Activated naive CD8-positive, alpha-beta T cell treated with anti-CD3 and anti-CD28 coated beads, Interleukin-2, amount 10 ng/mL, durations not matched to agents 7 days and 5 days (primary cell): Measurements from ENCODE around the gene SYNE4. TPM values are rescaled to one million over a fixed set of nuclear protein-coding genes. Genes with fewer than 3 reads are reported as not detected.

ENCODE experiments used
- total RNA-seq, 2 experiments: library from RNA; stranded (reverse); gene quantifications; one replicate each; pipeline ENCODE4 v1.2.3, GENCODE V29; 2021

The SYNE4 gene
- total RNA-seq, 2 experiments from 2014 or later: 3.3 to 3.8 TPM

Other genes starting within 250 kb of the SYNE4 start
- 10 to 100 TPM; 64.4 to 76.5 TPM for gene ARHGAP33, start 233.2 kb downstream of the SYNE4 start, total RNA-seq
- gene PRODH2, start 196.0 kb downstream of the SYNE4 start, total RNA-seq: not detected
- under 1 TPM in 1 of 2 experiments, not detected in 1; 0.40 TPM for gene NPHS1, start 156.3 kb downstream of the SYNE4 start, total RNA-seq
- gene KIRREL2, start 151.9 kb downstream of the SYNE4 start, total RNA-seq: 1 to 10 TPM; 2.9 to 3.0 TPM
- gene APLP1, start 140.2 kb downstream of the SYNE4 start, total RNA-seq: 1 to 10 TPM; 1.2 to 1.4 TPM
- gene NFKBID, start 108.3 kb downstream of the SYNE4 start, total RNA-seq: 10 to 100 TPM; 40.7 to 48.7 TPM
- gene HCST, start 106.3 kb downstream of the SYNE4 start, total RNA-seq: 100 to 1,000 TPM; 186 to 190 TPM
- gene TYROBP, start 100.5 kb downstream of the SYNE4 start, total RNA-seq: 10 to 100 TPM; 10.6 to 11.2 TPM
- gene LRFN3, start 72.4 kb downstream of the SYNE4 start, total RNA-seq: 10 to 100 TPM; 10.7 to 12.4 TPM
- 10 to 100 TPM; 22.2 to 22.8 TPM for gene SDHAF1, start 13.6 kb downstream of the SYNE4 start, total RNA-seq
- 10 to 100 TPM; 56.4 to 61.1 TPM for gene ALKBH6, start 5.4 kb upstream of the SYNE4 start, total RNA-seq
- 1 to 10 TPM; 1.4 to 2.2 TPM for gene CLIP3, start 24.1 kb upstream of the SYNE4 start, total RNA-seq
- gene THAP8, start 45.5 kb upstream of the SYNE4 start, total RNA-seq: 1 to 10 TPM; 6.4 to 6.7 TPM
- 10 to 100 TPM; 24.9 to 27.8 TPM for gene WDR62, start 46.1 kb upstream of the SYNE4 start, total RNA-seq
- not detected for gene OVOL3, start 102.3 kb upstream of the SYNE4 start, total RNA-seq
- gene POLR2I, start 106.1 kb upstream of the SYNE4 start, total RNA-seq: 10 to 100 TPM; 46.1 to 49.8 TPM
- 100 to 1,000 TPM; 150 to 152 TPM for gene TBCB, start 106.7 kb upstream of the SYNE4 start, total RNA-seq
- gene CAPNS1, start 131.3 kb upstream of the SYNE4 start, total RNA-seq: 100 to 1,000 TPM; 400 to 405 TPM
- not detected for gene COX7A1, start 143.6 kb upstream of the SYNE4 start, total RNA-seq
- gene ZNF565, start 205.9 kb upstream of the SYNE4 start, total RNA-seq: 1 to 10 TPM; 4.2 to 5.2 TPM
- 10 to 100 TPM; 71.9 to 75.1 TPM for gene ZNF146, start 206.3 kb upstream of the SYNE4 start, total RNA-seq